ENCODE measurements around the gene FLRT1.

The FLRT1 gene, protein sequence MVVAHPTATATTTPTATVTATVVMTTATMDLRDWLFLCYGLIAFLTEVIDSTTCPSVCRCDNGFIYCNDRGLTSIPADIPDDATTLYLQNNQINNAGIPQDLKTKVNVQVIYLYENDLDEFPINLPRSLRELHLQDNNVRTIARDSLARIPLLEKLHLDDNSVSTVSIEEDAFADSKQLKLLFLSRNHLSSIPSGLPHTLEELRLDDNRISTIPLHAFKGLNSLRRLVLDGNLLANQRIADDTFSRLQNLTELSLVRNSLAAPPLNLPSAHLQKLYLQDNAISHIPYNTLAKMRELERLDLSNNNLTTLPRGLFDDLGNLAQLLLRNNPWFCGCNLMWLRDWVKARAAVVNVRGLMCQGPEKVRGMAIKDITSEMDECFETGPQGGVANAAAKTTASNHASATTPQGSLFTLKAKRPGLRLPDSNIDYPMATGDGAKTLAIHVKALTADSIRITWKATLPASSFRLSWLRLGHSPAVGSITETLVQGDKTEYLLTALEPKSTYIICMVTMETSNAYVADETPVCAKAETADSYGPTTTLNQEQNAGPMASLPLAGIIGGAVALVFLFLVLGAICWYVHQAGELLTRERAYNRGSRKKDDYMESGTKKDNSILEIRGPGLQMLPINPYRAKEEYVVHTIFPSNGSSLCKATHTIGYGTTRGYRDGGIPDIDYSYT

DNA sequence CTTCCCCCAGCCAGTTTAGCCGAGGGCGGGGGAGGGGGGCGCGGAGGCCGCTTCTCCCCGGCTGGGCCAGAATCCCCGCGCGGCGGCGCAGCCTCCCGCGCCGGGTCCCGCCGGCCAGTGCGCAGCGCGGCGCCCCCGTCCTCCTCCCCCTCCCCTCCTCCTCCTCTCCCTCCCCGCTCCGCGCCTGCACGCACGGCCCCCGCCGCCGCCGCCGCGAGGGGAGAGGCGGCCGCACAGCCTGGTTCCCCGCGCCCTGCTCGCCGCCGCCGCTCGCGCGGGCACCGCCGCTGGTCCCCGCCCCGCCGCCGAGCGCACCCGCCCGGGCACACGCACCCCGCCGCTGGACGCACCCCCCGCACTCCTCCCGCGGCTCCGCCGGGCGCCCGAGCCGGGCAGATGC lies at the start of gene FLRT1:
TSS of gene FLRT1 (plus strand) at position 356 of the 400 bp plus-strand sequence. CDS start 80,337 bp downstream, outside the sequence.
- DNase-seq: no peak

DNA sequence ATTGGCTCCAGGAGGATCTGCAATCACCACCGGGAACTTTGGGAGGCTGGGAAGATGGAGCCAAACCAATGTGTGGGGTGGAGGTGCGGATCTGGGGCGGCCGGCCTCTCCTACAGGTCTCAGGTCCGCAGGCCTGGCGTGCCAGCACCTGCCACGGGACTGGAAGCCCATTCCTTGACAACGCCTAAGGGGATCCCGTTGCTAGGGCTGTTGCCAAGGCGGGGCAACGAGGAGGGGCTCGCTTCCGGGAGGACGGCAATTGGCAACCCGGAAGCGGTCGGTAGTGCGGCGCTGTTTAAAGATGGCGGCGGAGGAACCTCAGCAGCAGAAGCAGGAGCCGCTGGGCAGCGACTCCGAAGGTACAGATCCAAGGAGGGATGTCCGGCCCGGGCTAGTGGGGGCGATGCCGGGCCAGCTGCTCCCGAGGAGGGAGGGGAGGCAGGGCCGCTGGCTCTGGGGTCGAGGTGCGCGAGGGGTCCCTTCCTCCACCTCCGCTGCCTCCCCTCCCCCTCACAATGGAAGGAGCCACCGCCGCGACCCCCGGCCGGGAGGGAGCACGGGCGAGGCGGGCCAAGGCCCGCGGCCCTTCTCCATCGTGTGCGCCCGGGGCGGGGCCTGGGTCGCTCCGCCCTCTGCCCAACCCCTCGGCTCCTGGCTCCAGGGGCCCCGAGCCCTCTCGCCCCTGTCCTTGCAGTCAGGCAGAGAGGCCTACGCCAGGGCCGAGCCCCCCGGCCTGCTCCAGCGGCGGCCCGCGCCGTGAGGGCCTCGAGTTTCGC lies 49.4 kb upstream of the FLRT1 start, which contains the start of gene OTUB1:
TSS of gene OTUB1 (plus strand) at position 283 of the 776 bp plus-strand sequence. CDS start at position 302, 19 bp downstream.
- peak; percentile 90 for DNase-seq

DNA sequence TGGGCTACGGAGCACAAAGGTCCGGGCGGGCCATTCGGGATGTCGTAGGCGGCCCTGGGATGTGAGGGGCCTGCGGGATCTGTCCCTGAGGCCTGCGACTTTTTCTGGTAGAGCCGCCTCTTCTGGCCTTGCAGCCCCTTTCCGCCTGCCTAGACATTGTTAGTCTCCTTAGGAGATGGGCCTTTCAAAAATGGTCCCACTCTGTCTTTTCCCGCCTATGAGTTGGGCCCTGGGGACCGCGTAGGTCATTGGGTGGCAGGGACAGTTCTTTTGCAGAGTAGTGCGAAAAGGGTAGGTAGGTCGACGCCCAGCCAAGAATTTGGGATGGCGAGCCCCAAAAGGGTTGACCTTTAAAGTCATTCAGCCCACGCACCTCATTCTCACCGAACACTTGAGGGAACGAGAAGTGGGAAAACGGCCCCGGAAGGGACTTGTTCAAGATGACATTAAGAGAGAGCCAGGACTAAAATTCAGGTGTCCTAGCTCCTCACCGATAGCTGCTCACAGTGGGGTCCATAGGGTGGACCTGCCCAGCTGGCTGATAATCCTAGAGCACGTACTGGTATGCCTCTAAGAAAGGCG lies 48.7 kb upstream of the FLRT1 start:
- DNase-seq: no peak

DNA sequence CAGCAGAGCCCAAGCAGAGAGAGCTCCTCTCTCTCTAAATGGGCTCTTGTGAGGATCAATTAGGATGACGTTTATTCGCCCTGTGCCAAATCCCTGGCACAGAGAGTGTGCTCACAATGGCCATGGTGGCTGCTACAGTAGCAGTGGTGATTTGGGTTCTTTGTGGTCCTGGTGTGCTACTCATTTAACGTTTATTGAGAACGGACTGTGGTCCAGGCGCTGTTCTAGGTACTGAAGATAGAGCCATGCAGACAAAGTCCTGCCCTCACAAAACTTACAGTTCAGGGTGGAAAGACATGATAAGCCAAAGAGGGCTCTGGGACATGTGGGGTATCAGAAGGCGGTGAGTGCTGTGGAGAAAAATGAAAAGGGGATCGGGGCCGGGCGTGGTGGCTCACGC lies 44.2 kb upstream of the FLRT1 start:
- DNase-seq: no peak

DNA sequence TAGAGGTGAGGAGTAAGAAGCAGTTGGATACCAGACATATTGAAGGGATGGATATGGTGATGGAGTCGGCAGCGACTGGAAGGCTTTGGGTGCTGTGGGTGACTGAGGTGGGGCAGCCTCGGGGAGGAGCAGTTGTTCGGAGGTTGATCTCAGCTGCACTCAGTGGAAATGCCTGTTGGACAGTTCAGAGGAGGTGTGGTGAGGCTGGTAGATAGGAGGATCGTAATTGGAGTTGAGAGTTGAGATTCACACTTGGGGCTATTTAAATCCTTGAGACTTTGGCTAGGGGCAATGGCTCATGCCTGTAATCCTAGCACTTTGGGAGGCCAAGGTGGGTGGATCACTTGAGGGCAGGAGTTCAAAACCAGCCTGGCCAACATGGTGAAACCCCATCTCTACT lies 42.6 kb upstream of the FLRT1 start:
- no peak for DNase-seq

DNA sequence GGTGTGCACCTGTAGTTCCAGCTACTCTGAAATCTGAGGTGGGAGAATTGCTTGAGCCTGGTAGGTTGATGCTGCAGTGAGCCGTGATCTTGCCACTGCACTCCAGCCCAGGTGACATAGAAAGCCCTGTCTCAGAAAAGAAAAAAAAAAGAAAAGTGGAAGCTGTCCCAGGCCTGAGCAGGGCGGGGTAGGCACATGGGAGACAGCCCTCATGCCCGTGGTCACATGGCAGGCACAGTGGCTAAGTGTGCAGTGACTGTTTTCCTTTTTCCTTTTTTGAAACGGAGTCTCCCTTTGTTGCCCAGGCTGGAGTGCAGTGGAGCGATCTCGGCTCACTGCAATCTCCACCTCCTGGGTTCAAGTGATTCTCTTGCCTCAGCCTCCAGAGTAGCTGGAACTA lies 41.7 kb upstream of the FLRT1 start:
- peak; percentile 56 for DNase-seq

DNA sequence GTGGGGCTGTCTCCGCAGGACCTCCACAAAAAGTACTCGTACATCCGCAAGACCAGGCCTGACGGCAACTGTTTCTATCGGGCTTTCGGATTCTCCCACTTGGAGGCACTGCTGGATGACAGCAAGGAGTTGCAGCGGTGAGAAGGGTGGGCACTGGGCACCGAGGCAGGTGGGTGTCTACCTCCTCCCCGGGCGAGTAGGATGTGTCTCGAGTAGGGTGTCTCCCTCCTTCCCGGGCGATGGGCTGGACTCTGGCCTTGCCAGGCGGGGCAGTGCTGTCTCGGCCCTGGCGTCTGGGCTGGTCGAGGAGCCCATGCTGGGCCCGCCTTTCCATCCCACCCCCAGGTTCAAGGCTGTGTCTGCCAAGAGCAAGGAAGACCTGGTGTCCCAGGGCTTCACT lies 39.2 kb upstream of the FLRT1 start:
- DNase-seq: no peak

DNA sequence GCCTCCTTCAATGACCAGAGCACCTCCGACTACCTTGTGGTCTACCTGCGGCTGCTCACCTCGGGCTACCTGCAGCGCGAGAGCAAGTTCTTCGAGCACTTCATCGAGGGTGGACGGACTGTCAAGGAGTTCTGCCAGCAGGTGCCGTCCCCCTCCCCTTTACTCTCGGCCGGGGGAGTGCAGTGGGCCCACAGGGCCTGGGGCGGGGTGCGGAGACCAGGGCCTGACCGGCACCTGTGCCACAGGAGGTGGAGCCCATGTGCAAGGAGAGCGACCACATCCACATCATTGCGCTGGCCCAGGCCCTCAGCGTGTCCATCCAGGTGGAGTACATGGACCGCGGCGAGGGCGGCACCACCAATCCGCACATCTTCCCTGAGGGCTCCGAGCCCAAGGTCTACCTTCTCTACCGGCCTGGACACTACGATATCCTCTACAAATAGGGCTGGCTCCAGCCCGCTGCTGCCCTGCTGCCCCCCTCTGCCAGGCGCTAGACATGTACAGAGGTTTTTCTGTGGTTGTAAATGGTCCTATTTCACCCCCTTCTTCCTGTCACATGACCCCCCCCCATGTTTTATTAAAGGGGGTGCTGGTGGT lies 38.5 kb upstream of the FLRT1 start:
- DNase-seq: no peak

DNA sequence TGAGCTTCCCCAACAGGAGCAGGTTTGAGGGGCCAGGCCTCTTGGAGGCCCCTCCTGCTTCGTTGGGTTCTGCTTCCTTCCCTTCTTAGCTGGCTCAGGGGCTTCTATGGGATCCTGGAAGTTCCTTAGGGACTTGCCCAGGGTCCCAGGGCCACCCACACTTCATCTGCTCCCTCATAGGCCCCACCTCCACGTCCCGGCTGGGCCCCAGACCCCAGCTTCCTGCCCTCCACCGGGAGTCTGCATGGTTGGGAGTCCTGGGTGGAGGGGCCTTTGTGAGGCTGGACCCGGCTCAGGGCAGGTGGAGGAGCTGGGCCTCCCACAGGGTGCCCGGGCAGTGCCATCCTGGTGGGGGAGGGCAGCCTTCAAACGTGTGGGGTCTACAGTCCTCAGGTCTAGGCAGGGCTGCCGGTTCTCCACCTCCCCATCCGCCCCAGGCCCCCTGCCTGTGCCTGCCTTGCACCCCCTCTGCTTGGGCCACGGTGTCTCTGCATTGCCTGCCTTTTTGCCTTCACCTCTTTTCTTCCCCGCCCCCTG lies 37.9 kb upstream of the FLRT1 start:
- no peak for DNase-seq

DNA sequence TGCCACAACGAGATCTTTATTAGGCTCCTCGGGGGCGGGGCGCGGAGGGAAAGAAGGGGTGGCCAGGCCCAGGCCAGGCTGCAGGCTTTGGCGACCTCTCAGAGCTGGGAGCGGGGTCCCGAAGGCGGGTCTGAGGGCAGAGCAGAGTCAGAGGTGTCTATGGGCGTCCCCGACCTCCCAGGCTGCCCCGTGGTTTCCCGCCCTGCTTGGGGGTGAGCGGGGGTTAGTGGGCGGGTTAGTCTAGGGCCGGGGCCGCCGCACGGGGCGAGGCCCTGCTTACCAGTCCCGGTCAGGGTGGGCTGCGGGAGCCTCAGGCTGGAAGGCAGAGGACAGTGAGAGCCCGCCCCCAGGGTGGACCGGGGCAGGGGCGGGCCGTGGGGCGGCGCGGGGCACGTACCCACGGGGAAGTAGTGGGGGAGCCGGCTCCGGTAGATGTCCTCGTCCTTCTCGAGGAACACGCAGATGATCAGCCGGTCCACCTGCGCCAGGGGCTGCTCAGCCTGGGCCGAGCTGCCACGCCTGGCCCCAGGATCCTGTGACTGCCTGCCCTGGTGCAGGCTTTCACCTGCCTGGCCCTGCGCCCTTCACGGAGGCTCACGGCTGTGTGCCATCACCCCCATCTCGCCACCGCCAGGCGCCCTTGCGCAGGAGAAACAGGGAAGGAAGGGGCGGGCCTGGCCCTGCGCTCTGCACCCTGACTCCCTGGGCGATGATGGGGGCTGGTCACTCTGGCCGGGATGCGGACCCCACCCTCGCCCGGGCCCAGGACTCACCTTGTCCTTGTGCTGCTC lies 37.0 kb upstream of the FLRT1 start:
- no peak for DNase-seq

DNA sequence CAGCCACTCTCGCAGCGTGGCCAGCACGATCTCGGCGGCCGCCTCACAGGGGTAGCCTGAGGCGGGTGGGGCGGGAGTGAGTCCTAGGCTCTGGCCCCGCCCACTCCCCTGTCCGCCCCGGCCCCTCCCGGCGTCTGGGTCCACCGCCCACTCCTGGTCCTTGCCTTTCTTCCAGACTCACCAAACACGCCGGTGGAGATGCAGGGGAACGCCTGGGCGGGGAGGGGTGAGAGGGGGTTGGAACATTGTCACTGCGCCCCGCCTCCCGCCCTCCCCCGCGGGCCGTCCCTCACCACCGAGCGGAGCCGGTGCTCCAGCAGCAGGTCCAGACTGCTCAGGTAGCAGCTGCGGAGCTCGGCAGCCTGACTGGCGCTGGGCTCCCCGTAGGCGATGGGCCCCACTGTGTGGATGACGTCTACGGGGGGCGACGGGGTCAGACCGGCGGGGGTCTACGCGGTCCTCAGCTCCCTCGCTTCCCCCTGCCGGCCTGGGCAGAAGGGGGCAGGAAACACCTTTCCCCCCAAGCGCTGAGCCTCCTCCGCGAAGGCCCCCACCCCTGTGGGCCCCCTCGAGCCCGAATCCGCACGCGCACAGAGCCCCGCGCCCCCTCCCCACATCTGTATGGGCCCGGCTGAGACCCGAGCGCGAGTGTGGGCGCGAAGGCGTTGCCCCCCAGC lies 36.2 kb upstream of the FLRT1 start:
- peak; percentile 43 for DNase-seq

DNA sequence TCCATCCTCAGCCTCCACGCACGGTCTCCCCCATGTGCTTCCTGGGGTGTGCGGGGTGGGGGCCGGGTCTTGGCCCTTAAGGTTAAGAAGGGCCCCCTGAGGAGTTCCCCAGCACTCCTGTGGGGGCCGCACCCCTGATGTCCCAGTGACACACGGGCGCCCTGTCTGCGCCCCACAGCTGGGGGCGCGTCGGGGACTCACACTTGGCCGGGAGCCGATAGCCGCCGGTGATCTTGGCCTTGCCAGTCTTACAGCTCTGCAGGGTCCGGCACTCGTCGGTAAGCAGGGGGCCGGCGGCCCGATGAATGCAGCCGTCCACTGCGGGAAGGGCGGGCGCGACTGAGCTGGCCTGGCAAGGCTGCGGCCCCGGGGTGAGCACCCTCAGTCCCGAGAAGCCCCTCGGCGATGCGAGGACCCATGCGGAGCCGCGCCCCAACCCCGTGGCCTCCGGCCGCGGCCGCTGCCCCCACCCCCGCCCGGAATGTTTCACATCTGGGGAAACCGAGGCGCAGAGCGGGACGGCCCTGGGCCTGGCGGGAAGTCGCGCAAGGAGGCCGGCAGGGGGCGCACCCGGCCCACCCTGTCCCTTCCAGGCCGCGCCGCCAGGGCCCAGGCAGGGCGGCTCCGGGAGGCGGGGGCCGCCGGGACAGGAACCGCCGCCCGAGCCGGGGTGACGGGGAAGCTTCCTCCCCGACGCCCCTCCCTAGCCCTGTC lies 35.5 kb upstream of the FLRT1 start:
- peak; percentile 79 for DNase-seq

DNA sequence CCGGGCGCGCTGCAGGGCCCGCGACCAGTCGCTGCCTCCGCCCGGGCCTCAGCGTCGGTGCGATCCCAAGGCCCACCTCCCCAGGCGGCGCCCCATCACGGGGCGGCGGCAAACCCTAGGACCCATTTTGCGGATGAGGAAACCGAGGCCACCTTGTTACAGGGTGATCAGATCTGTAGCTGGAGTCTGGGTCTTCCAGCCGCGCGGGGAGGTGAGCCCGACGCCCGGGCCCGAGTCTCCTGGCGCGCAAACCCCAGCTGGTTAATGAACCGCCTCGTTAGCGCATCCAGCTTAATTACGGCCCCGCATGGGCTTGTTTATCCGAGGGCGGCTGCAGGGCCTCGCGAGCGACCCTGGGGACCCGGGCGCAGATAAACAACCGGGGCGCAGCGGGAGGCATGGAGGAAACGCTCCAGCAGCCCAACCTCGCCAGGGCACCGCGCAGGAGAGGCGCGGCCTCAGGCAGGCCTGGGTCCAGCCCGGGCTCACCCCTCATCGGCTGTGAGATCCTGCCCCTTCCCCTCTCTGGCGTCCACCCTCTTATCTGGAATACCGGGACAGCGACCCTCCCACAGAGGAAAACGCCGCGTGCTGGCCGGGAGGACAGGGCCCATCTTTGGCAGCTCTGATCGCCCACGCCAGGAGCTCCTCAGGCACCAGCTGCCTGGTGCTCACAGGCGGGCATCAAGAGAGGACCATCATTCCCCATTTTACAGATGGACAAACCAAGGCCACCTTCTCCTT lies 34.8 kb upstream of the FLRT1 start:
- no peak for DNase-seq

DNA sequence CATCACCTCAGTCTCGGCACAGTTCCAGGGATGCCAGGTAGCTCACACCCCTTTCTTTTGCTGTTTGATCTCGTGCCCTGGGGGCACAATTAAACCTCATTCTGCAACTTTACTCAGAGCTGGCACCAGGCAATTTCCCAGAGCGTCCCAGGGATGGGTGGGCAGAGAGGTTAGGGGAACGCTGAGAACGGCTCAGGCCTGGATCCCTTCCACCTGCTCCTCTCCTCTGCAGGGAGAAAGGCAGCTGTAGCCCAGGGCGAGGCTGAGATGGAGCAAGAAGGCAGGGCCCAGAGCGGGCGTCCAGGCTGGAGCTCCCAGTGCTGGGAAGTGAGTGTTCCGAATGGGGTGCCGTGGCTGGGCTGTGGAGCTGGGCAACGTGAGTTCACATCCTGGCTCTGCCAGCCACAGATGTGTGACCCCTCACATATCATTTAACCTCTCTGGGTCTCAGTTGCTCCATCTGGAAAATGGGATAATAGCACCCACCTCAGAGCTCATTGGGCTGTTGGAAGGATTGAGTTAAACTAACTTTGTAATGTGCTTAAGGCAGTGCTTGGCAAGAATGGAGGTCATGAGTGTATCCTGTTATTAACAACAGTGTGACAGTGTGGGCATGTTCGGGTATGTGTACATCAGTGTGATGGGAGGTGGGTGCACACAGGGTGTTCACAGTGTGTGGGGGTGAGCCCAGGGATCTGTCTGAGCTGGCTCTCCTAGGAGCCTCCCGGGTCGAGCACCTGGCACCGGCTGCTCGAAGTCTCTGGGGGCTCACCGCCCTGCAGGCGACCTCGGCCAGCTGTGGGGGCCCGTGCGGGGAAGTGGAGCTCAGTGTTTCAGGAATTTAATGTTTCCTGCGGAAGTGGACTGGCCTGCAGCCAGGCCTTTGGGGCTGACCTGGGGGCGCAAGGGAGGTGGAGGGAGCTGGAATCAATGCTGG lies 34.0 kb upstream of the FLRT1 start:
- DNase-seq: no peak

DNA sequence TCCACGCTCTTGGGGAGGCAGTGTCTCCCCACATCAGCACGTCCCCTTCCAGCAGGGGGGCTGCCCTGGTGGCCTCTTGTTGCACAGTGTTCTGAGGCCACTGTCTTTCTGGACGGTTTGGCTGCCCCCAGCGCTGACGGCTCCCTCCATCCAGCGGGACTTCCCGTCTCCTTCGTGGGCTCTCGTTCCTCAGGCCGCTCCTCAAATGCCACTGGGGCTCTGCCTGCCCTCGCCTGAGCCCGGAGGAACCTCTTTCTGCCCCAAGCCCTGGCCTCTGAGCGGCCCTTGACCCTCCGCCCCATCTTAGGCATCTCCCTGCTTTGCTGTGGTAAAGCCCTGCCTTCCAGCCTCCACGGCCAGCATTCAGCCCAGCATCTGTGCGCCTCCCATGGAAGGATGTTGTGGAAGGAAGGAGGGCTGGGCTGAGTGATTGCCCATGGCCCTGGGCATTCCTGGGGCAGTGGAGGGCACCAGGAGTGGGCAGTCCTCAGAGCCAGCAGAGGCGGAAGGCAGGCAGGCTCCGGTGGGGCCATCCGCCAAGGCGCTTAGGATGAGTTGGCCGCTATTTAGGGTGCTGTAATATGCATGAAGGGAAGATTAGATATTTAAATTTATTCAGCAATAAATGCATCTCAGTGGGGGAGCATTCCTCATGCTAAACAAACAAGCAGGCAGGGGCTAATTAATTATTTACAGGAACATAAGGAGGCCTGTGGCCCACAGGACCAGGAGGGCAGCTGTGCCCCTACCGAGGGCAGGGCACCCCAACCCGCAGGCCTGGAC lies 31.7 kb upstream of the FLRT1 start:
- no peak for DNase-seq

DNA sequence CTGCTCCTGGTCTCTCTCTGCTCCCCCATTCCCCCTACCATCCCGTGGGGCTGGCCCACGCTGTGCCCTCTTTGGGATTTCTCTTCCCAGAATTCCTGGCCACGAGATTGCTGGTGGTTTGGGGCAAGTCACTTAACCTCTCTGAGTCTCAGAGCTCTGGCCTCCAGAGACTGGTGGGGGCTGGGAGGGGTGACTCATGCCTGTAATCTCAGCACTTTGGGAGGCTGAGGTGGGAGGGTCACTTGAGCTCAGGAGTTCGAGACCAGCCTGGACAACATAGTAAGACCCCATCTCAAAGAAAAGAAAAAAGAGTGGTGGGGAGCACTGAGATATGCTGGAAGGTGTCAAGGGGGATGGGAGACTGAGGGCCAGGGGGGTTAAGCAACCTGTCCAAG lies 31.1 kb upstream of the FLRT1 start:
- DNase-seq: no peak

DNA sequence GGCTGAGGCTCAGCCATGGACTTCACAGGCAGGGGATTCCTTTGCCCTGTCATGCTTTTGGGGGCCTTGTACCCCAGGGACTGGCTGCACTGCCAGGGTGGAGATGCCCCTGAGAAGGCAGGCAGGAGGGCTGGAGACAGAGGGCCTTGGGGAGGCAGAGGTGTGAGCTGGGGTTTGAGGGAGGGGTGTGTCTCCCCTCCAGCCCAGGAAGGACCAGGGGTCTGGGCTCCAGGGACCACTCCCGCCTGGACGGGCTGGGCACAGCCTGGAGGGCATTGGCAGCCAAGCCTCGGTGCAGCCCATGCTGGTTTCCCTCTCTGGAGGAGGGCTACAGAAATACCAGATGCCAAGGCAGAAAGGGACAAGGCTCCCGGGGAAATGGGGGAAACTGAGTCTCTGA lies 30.0 kb upstream of the FLRT1 start:
- DNase-seq: no peak

DNA sequence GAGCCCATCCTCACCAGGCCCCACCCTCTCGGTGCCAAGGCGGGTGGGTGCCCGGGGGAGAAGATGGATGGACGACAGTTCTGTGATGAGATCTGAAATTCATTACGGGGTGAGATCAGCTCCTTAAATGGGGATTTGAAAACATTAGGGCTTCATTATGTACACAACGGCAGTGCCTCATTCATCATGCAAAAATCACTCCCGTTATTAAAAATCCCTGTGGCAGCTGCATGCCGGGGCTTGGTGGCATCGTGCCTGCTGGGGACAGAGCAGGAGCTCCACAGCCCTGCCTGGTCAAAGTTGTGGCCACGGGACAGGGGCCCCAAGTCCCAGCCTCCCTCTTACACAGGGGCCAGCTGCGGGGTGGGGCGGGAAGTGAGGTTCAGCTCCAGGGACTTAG lies 29.3 kb upstream of the FLRT1 start:
- DNase-seq: no peak
